LoVo (cell line): ENCODE measurements around the gene TENM4.

ENCODE experiments used
- DNase-seq: peaks from one replicate; pipeline ENCODE4 v3.0.0-alpha.2; 2016; ENCODE audit warnings: low spot score

Gene TENM4

GRCh38 chr11:78972590-78972989, 468.2 kb downstream of the TENM4 start:
- DNase-seq: no peak

- DNase-seq: no peak
Measured at GRCh38 chr11:78972177-78972576, 468.7 kb downstream of the TENM4 start.

- no peak for DNase-seq
Measured at GRCh38 chr11:78967811-78968210, 473.0 kb downstream of the TENM4 start.

GRCh38 chr11:78965432-78965831, 475.4 kb downstream of the TENM4 start:
- DNase-seq: no peak

- no peak for DNase-seq
Measured at GRCh38 chr11:78961937-78962701, 478.7 kb downstream of the TENM4 start.

- no peak for DNase-seq
Measured at GRCh38 chr11:78961247-78961646, 479.6 kb downstream of the TENM4 start.

- DNase-seq: no peak
Measured at GRCh38 chr11:78958444-78958843, 482.4 kb downstream of the TENM4 start.

- no peak for DNase-seq
Measured at GRCh38 chr11:78957476-78958245, 483.2 kb downstream of the TENM4 start.

- DNase-seq: no peak
Measured at GRCh38 chr11:78954696-78955095, 486.1 kb downstream of the TENM4 start.

GRCh38 chr11:78954261-78954660, 486.6 kb downstream of the TENM4 start:
- DNase-seq: no peak

GRCh38 chr11:78952890-78953289, 487.9 kb downstream of the TENM4 start:
- no peak for DNase-seq

GRCh38 chr11:78952175-78952574, 488.7 kb downstream of the TENM4 start:
- no peak for DNase-seq

- DNase-seq: no peak
Measured at GRCh38 chr11:78949976-78950690, 490.7 kb downstream of the TENM4 start.

GRCh38 chr11:78946945-78947902, 493.6 kb downstream of the TENM4 start:
- no peak for DNase-seq

- no peak for DNase-seq
Measured at GRCh38 chr11:78943841-78944240, 497.0 kb downstream of the TENM4 start.

GRCh38 chr11:78943154-78943553, 497.7 kb downstream of the TENM4 start:
- no peak for DNase-seq

- no peak for DNase-seq
Measured at GRCh38 chr11:78941226-78941851, 499.5 kb downstream of the TENM4 start.

- no peak for DNase-seq
Measured at GRCh38 chr11:78940500-78941225, 500.2 kb downstream of the TENM4 start.

GRCh38 chr11:78938971-78939370, 501.9 kb downstream of the TENM4 start:
- DNase-seq: no peak

- no peak for DNase-seq
Measured at GRCh38 chr11:78938036-78938435, 502.8 kb downstream of the TENM4 start.
